HG03565 (cell line): ENCODE measurements around the gene MRPL51.
A peak's percentile ranks its signal among the peaks of the same experiment; 100 is the strongest.
"Not testable (repeated sequence)": the region's sequence is repeated elsewhere in the genome, so short reads cannot be mapped to it uniquely, and the experiment has no call there.

Experiments
- ATAC-seq: cut with Tn5 transposase; IDR thresholded peaks from one replicate; pipeline ENCODE4 v1.9.1; 2021; ENCODE audit warnings: mild to moderate bottlenecking, moderate library complexity; ENCODE audit not compliant: unreplicated experiment

Gene MRPL51

DNA sequence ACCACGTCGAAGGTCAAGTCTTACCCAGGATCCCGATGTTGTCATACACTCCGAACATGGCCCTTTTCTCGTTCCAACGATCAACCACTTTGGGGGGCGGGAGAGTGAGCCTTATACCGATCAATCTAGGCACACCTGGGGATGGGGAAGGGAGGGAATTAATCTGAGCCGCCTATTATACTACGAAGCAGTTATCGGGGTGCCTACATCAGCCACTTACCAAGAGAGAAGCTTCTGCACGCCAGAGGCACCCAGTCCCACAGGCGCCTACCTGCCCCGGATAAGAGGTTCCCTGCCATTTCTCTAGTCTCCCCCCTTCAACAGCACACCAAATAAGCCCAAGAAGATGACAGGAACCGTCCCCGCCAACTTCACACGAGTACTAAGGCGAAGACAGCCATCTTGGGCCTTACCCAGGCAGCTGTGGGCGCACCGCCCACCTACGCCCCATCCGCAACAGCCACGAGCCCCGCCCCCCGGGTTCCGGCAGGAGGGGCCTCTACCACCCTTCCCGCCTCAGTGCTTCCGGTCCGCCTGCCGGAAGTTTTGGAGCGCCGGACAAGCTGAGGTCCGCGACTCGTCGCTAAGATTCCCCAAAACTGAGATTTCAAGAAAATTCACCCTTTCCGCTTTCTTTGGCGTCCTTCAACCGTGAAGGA, at the start of gene MRPL51:
Gene MRPL51, minus strand, starts transcription at position 425 of the 659 bp plus-strand sequence. Its CDS starts 126 bp downstream, at position 299.
- peak; percentile 40 for ATAC-seq

DNA sequence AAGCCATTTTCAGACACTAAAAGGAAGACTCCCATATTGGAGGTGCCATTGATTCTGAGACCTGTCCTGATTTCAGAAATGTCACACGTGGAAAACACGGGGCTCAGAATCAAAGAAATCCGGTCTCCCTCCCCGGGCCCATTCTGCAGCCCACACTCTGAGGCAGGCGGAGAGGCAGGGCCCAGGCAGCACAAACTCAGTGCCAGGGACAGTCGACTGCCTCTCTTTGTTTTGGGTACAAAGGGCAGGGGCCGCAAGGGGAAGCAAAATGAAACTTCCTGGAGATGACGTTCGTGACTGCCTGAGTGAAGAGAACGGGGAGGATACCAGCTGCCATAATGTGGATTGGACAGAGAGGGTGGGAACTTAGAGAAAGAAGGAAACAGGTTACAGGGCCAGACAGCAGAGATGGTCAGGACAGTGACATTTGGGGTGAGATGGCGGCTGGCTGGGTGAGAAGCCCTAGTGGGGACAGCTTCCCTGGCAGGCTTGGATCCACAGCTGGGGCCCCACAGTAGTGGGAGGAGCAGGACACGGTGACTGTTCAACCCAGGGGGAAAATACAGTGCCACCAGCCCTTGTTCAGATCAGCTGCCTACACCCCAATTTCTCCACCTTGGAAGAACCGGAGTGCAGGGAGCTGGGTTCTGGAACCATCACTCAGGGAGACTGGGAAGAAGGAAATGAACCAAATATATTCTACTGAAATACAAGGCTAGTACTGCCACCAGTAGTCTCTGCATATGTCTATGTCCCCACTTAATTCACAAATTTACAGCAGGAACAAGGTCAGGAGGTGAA, 49.3 kb upstream of the MRPL51 start:
- ATAC-seq, result no peak

DNA sequence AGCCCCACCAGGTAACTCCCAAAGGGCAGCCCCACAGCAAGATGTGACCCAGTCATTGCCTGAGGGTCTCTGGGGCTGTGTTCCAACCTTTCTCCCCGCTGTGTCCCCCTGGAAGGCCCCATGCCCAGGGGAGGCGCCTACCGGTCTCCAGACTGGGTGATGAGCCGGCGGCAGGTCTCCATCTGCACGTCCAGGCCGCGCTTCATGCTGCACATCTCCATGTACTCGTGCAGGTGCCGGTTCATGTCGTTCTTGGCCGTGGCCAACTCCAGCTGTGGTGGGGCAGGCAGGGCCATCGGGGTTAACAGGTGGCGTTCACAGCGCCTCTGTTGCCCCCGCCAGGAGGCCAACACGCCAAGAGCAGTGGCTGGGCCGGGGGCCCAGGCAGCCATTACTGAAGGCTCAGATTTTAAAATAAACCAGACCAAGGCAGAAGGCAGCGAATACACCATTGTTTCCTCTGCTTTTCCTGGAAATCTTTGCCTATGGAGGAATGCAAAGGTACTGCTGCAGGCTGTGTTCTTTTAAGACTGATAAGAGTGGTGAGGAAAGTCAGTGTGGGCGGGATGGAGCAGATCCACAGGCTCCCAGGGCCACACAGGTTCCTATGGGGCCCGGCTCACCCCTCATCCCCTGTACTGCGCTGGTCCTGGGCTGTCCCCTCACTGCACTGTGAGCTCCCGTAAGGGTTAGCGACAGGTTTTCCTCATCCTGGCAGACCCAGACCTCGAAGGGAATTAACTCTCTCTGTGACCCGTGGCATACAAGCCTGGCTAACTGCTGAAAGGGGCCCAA, 48.5 kb upstream of the MRPL51 start:
- ATAC-seq, result no peak

DNA sequence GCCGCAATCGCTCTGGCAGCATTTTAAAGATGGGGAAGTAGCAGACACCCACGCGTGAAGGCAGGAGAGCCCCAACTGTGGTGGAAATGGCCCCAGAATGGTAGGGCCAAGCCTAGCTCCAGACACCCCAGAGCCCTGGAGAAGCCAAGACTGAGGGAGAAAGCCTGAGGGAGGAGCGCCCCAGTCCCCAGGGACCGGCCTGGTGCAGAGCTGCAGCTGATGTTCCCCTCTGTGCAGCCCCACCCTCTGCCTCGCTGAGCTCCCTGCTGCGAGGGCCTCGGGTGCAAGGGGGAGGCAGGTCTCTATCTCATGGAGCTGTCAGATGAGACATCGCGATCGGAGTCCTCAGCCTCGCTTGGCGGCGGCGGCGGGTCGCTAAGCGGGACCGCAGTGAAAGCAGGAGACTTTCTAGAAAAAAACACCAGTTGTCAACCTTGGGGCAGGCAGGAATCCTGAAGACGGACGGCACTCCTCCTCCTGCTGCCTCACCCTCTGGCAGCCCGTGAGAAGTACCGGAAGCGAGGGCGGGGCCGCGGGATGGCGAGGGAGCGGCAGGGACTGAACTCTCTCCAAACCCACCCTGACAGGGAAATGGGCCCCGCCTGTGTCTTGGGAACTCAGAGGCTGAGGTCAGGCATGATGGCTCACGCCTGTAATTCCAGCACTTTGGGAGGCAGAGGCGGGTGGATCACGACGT, 47.3 kb upstream of the MRPL51 start:
- no peak for ATAC-seq

DNA sequence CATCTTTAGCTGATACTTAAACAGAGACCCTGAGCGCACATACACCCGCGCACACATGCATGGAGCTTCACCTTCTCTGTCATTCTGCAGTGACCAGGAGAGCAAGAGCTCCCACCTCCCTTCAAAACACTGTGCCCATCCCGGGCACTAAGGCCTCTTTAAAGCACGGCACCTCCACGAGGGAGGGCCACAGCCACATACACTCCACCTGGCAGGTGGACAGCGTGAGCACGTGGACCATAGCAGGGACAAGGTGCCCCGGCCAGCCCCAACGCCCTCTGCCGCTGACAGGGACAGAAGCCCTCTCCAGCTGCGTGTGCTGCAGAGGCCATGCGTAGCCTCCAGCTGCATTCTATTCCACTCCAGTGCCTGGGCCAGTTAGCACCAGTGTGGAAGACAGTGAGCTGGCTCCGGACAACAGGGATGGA, 46.7 kb upstream of the MRPL51 start:
- ATAC-seq, result no peak

DNA sequence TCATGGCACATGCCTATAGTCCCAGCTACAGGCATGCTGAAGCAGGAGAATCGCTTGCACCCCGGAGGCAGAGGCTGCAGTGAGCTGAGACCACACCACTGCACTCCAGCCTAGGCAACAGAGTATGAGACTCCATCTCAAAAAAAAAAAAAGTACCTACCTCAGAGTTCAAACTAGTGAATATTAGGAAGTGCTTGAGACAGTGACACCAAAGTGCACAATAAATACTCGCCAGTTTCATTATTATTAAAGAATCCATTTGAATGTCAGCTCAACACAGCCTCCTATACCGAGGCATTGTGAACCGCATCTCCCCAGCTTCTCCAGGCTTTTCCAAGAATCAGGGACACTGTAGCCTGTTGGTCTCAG, 46.2 kb upstream of the MRPL51 start:
- ATAC-seq, result no peak

DNA sequence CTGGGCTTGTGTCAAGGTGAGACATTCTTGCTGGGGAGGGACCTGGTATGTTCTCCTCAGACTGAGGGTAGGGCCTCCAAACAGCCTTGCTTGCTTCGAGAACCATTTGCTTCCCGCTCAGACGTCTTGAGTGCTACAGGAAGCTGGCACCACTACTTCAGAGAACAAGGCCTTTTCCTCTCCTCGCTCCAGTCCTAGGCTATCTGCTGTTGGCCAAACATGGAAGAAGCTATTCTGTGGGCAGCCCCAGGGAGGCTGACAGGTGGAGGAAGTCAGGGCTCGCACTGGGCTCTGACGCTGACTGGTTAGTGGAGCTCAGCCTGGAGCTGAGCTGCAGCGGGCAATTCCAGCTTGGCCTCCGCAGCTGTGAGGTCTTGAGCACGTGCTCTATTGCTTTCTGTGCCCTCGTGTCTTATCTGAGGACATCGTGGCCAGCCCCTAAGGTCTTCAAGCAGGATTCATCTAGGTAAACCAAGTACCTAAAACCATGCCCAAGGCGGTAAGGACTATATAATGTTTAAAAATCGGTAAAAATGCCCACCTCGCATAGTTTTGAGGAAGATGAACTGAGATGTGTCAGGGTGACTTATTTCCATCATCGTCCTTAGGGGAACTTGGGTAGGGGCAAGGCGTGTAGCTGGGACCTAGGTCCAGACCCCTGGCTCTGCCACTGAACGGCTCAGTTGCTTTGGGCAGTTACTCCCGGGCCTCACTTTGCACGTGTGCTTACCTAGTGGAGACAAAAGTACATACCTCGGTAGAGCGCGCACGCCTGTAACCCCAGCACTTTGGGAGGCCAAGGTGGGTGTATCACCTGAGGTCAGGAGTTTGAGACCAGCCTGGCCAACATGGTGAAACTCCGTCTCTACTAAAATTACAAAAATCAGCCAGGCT, 45.6 kb upstream of the MRPL51 start:
- no peak for ATAC-seq

DNA sequence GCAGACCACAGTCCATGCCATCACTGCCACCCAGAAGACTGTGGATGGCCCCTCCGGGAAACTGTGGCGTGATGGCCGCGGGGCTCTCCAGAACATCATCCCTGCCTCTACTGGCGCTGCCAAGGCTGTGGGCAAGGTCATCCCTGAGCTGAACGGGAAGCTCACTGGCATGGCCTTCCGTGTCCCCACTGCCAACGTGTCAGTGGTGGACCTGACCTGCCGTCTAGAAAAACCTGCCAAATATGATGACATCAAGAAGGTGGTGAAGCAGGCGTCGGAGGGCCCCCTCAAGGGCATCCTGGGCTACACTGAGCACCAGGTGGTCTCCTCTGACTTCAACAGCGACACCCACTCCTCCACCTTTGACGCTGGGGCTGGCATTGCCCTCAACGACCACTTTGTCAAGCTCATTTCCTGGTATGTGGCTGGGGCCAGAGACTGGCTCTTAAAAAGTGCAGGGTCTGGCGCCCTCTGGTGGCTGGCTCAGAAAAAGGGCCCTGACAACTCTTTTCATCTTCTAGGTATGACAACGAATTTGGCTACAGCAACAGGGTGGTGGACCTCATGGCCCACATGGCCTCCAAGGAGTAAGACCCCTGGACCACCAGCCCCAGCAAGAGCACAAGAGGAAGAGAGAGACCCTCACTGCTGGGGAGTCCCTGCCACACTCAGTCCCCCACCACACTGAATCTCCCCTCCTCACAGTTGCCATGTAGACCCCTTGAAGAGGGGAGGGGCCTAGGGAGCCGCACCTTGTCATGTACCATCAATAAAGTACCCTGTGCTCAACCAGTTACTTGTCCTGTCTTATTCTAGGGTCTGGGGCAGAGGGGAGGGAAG, 44.7 kb upstream of the MRPL51 start:
- ATAC-seq, result not testable (repeated sequence)

DNA sequence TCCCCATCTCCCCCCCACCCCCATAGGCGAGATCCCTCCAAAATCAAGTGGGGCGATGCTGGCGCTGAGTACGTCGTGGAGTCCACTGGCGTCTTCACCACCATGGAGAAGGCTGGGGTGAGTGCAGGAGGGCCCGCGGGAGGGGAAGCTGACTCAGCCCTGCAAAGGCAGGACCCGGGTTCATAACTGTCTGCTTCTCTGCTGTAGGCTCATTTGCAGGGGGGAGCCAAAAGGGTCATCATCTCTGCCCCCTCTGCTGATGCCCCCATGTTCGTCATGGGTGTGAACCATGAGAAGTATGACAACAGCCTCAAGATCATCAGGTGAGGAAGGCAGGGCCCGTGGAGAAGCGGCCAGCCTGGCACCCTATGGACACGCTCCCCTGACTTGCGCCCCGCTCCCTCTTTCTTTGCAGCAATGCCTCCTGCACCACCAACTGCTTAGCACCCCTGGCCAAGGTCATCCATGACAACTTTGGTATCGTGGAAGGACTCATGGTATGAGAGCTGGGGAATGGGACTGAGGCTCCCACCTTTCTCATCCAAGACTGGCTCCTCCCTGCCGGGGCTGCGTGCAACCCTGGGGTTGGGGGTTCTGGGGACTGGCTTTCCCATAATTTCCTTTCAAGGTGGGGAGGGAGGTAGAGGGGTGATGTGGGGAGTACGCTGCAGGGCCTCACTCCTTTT, 44.0 kb upstream of the MRPL51 start:
- no peak for ATAC-seq

DNA sequence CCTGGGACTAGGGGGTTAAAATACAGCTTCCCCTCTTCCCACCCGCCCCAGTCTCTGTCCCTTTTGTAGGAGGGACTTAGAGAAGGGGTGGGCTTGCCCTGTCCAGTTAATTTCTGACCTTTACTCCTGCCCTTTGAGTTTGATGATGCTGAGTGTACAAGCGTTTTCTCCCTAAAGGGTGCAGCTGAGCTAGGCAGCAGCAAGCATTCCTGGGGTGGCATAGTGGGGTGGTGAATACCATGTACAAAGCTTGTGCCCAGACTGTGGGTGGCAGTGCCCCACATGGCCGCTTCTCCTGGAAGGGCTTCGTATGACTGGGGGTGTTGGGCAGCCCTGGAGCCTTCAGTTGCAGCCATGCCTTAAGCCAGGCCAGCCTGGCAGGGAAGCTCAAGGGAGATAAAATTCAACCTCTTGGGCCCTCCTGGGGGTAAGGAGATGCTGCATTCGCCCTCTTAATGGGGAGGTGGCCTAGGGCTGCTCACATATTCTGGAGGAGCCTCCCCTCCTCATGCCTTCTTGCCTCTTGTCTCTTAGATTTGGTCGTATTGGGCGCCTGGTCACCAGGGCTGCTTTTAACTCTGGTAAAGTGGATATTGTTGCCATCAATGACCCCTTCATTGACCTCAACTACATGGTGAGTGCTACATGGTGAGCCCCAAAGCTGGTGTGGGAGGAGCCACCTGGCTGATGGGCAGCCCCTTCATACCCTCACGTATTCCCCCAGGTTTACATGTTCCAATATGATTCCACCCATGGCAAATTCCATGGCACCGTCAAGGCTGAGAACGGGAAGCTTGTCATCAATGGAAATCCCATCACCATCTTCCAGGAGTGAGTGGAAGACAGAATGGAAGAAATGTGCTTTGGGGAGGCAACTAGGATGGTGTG, 43.1 kb upstream of the MRPL51 start:
- ATAC-seq, result no peak

DNA sequence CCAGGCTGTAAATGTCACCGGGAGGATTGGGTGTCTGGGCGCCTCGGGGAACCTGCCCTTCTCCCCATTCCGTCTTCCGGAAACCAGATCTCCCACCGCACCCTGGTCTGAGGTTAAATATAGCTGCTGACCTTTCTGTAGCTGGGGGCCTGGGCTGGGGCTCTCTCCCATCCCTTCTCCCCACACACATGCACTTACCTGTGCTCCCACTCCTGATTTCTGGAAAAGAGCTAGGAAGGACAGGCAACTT, 42.6 kb upstream of the MRPL51 start:
- no peak for ATAC-seq

DNA sequence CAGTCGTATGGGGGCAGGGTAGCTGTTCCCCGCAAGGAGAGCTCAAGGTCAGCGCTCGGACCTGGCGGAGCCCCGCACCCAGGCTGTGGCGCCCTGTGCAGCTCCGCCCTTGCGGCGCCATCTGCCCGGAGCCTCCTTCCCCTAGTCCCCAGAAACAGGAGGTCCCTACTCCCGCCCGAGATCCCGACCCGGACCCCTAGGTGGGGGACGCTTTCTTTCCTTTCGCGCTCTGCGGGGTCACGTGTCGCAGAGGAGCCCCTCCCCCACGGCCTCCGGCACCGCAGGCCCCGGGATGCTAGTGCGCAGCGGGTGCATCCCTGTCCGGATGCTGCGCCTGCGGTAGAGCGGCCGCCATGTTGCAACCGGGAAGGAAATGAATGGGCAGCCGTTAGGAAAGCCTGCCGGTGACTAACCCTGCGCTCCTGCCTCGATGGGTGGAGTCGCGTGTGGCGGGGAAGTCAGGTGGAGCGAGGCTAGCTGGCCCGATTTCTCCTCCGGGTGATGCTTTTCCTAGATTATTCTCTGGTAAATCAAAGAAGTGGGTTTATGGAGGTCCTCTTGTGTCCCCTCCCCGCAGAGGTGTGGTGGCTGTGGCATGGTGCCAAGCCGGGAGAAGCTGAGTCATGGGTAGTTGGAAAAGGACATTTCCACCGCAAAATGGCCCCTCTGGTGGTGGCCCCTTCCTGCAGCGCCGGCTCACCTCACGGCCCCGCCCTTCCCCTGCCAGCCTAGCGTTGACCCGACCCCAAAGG, 42.1 kb upstream of the MRPL51 start:
- ATAC-seq, result no peak

DNA sequence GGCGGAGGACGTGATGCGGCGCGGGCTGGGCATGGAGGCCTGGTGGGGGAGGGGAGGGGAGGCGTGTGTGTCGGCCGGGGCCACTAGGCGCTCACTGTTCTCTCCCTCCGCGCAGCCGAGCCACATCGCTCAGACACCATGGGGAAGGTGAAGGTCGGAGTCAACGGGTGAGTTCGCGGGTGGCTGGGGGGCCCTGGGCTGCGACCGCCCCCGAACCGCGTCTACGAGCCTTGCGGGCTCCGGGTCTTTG, 41.6 kb upstream of the MRPL51 start:
- peak; percentile 1 for ATAC-seq

DNA sequence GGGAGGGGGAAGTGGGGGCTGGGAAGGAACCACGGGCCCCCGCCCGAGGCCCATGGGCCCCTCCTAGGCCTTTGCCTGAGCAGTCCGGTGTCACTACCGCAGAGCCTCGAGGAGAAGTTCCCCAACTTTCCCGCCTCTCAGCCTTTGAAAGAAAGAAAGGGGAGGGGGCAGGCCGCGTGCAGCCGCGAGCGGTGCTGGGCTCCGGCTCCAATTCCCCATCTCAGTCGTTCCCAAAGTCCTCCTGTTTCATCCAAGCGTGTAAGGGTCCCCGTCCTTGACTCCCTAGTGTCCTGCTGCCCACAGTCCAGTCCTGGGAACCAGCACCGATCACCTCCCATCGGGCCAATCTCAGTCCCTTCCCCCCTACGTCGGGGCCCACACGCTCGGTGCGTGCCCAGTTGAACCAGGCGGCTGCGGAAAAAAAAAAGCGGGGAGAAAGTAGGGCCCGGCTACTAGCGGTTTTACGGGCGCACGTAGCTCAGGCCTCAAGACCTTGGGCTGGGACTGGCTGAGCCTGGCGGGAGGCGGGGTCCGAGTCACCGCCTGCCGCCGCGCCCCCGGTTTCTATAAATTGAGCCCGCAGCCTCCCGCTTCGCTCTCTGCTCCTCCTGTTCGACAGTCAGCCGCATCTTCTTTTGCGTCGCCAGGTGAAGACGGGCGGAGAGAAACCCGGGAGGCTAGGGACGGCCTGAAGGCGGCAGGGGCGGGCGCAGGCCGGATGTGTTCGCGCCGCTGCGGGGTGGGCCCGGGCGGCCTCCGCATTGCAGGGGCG, 41.0 kb upstream of the MRPL51 start, which contains the start of gene GAPDH:
Gene GAPDH, plus strand, starts transcription at position 595 of the 772 bp plus-strand sequence. CDS start 316 bp downstream, outside the sequence.
- ATAC-seq, result peak; percentile 45

DNA sequence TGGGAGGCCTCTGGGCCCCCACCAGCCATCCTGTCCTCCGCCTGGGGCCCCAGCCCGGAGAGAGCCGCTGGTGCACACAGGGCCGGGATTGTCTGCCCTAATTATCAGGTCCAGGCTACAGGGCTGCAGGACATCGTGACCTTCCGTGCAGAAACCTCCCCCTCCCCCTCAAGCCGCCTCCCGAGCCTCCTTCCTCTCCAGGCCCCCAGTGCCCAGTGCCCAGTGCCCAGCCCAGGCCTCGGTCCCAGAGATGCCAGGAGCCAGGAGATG, 40.5 kb upstream of the MRPL51 start:
- no peak for ATAC-seq

DNA sequence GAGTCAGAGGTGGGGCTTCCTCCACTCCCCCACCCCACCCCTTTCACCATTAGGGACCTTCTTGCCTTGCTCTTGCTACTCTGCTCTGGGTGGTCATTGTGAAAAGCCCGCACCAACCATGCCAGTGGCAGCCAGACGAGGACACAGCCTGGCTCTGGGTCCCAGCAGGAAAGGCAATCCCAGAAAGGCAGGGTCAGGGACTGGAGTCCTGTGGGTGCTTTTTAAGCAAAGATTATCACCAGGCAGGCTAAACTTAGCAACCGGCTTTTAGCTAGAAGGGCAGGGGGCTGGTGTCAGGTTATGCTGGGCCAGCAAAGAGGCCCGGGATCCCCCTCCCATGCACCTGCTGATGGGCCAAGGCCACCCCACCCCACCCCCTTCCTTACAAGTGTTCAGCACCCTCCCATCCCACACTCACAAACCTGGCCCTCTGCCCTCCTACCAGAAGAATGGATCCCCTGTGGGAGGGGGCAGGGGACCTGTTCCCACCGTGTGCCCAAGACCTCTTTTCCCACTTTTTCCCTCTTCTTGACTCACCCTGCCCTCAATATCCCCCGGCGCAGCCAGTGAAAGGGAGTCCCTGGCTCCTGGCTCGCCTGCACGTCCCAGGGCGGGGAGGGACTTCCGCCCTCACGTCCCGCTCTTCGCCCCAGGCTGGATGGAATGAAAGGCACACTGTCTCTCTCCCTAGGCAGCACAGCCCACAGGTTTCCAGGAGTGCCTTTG, 40.0 kb upstream of the MRPL51 start:
- ATAC-seq, result no peak
